Mesendoderm (in vitro differentiated cells): ENCODE measurements around the gene MMP23B. TPM values are rescaled to one million over a fixed set of nuclear protein-coding genes. Genes with fewer than 3 reads are reported as not detected.

Experiments
- DNase-seq: peaks from one replicate; pipeline ENCODE4 v3.0.0; 2013
- H2AK5ac ChIP-seq: 2 replicates; pipeline ENCODE4 v1.6.1; 2013; ENCODE audit warnings: low read length, inconsistent platforms
- H2BK120ac ChIP-seq: 2 replicates; pipeline ENCODE4 v1.6.1; 2013; ENCODE audit warnings: low read depth, mild to moderate bottlenecking, low read length, moderate library complexity, mixed read lengths
- H2BK15ac ChIP-seq: replicated peaks from 2 replicates; pipeline ENCODE4 v1.6.1; 2013; ENCODE audit warnings: low read depth, mild to moderate bottlenecking, moderate library complexity
- H2BK5ac ChIP-seq: 2 replicates; pipeline ENCODE4 v1.6.1; 2013; ENCODE audit warnings: low read length, inconsistent platforms
- H3K18ac ChIP-seq: 2 replicates; pipeline ENCODE4 v1.6.1; 2013; ENCODE audit warnings: mild to moderate bottlenecking, low read length, mixed read lengths
- H3K23ac ChIP-seq: one replicate; pipeline ENCODE4 v1.6.1; 2013; ENCODE audit warnings: low read length
- H3K27ac ChIP-seq: 2 replicates; pipeline ENCODE4 v1.5.1; 2013; ENCODE audit warnings: low read depth, mild to moderate bottlenecking, inconsistent platforms, low read length, moderate library complexity
- H3K27me3 ChIP-seq: 2 replicates; pipeline ENCODE4 v1.6.1; 2013; ENCODE audit warnings: low read length, control low read depth, mild to moderate bottlenecking, inconsistent platforms; ENCODE audit not compliant: insufficient read depth, poor library complexity
- H3K36me3 ChIP-seq: 2 replicates; pipeline ENCODE4 v1.6.1; 2013; ENCODE audit warnings: low read length, inconsistent platforms; ENCODE audit not compliant: control insufficient read depth, insufficient read depth
- H3K4ac ChIP-seq: one replicate; pipeline ENCODE4 v1.6.1; 2013; ENCODE audit warnings: low read depth, mild to moderate bottlenecking, low read length, moderate library complexity
- H3K4me1 ChIP-seq: 2 replicates; pipeline ENCODE4 v1.6.1; 2013; ENCODE audit warnings: low read depth, low read length, inconsistent platforms; ENCODE audit not compliant: control insufficient read depth
- H3K4me2 ChIP-seq: 2 replicates; pipeline ENCODE4 v1.6.1; 2013; ENCODE audit warnings: low read length
- H3K4me3 ChIP-seq: 2 replicates; pipeline ENCODE4 v1.5.1; 2013; ENCODE audit warnings: mild to moderate bottlenecking, low read length
- H3K56ac ChIP-seq: one replicate; pipeline ENCODE4 v1.6.1; 2013; ENCODE audit warnings: low read length
- H3K79me1 ChIP-seq: 2 replicates; pipeline ENCODE4 v1.6.1; 2013; ENCODE audit warnings: low read length, inconsistent platforms
- H3K79me2 ChIP-seq: 2 replicates; pipeline ENCODE4 v1.6.1; 2013; ENCODE audit warnings: mild to moderate bottlenecking, low read length; ENCODE audit not compliant: control insufficient read depth, insufficient read depth
- H3K9ac ChIP-seq: 2 replicates; pipeline ENCODE4 v1.6.1; 2013; ENCODE audit warnings: low read length, inconsistent platforms
- H4K5ac ChIP-seq: one replicate; pipeline ENCODE4 v1.6.1; 2013; ENCODE audit warnings: low read length
- H4K8ac ChIP-seq: one replicate; pipeline ENCODE4 v1.6.1; 2013; ENCODE audit warnings: low read depth, mild to moderate bottlenecking, control low read depth, low read length, moderate library complexity
- WGBS: extraction: QIAGEN DNeasy Blood & Tissue Kit; methylation state at CpG from one replicate; pipeline ENCODE4 v1.1.7; 2013; ENCODE audit warnings: low lambda C conversion rate, missing lambda C conversion rate; ENCODE audit not compliant: insufficient coverage; ENCODE audit errors: extremely low coverage; 5-methylcytosine and 5-hydroxymethylcytosine counted together
- polyA plus RNA-seq, 2 experiments: library from polyadenylated mRNA; stranded (reverse); fragments of 200-250 nt; gene quantifications; one replicate each; pipeline ENCODE4 v1.2.3, GENCODE V29; 2013

The MMP23B gene
- polyA plus RNA-seq (2013, experiment 1 of 2): 7.0 TPM
- 6.5 TPM for polyA plus RNA-seq (2013, experiment 2 of 2)

DNA sequence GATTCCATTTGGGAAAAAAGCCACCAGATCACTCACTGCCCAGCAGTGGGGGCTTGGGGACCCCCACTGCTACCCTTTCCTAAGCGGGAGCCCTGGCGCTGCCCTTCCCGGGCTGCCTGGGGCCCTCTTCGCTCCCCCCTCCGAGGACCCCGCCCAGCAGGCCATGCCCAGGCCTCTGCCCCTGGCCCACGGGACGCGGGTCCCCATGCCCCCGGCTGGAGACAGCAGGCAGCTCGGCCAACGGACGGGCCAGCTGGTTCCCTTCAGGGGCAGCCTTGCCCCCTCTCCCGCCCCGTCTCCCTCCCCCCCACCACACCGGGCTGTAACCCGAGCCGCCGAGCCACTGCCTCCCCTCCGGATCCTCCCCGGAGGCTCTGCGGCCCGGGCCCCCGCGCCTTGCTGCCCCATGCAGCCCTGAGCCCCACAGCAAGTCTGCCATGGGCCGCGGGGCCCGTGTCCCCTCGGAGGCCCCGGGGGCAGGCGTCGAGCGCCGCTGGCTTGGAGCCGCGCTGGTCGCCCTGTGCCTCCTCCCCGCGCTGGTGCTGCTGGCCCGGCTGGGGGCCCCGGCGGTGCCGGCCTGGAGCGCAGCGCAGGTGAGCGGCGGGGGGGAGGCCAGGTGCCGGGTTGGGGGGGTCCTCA, at the start of gene MMP23B:
TSS of gene MMP23B (plus strand) at position 392 of the 639 bp plus-strand sequence. CDS start at position 438, 46 bp downstream.
- H2BK15ac ChIP-seq: no peak within 1 kb of the TSS
- H3K9ac ChIP-seq: peak within 1 kb of the TSS; percentile 59
- H3K36me3 ChIP-seq: no peaks in the 10 kb centered on the region
- no peak within 1 kb of the TSS for H3K27ac ChIP-seq
- H3K23ac ChIP-seq: no peak within 1 kb of the TSS
- peak; percentile 54 for DNase-seq
- WGBS: no CpG with 5 or more reads among the region's 48 CpGs
- no peak within 1 kb of the TSS for H3K4me3 ChIP-seq
- no peak within 1 kb of the TSS for H2BK5ac ChIP-seq
- peak within 1 kb of the TSS; percentile 50 for H3K56ac ChIP-seq
- H3K79me2 ChIP-seq: no peaks in the 10 kb centered on the region
- H3K27me3 ChIP-seq: peaks cover 2% of the 10 kb centered on the region
- no peak within 1 kb of the TSS for H2BK120ac ChIP-seq
- no peaks in the 10 kb centered on the region for H3K4me1 ChIP-seq
- H4K5ac ChIP-seq: no peak within 1 kb of the TSS
- H3K4me2 ChIP-seq: no peak within 1 kb of the TSS
- H2AK5ac ChIP-seq: no peak within 1 kb of the TSS
- H3K18ac ChIP-seq: peak within 1 kb of the TSS; percentile 82
- no peaks in the 10 kb centered on the region for H3K79me1 ChIP-seq
- H3K4ac ChIP-seq: peak within 1 kb of the TSS; percentile 19
- no peak within 1 kb of the TSS for H4K8ac ChIP-seq

GRCh38 chr1:1582585-1583346, 49.2 kb upstream of the MMP23B start:
- no peaks in the 10 kb centered on the region for H3K79me2 ChIP-seq
- no peak overlapping the region for H3K18ac ChIP-seq
- no peaks in the 10 kb centered on the region for H3K4me1 ChIP-seq
- no peak overlapping the region for H3K9ac ChIP-seq
- H3K36me3 ChIP-seq: no peaks in the 10 kb centered on the region
- H3K27ac ChIP-seq: no peak overlapping the region
- H4K8ac ChIP-seq: no peak overlapping the region
- H3K56ac ChIP-seq: no peak overlapping the region
- no peak overlapping the region for H3K4ac ChIP-seq
- no peaks in the 10 kb centered on the region for H3K79me1 ChIP-seq
- no peak overlapping the region for H2AK5ac ChIP-seq
- H3K4me3 ChIP-seq: no peak overlapping the region
- H3K4me2 ChIP-seq: no peak overlapping the region
- no peak overlapping the region for H2BK5ac ChIP-seq
- H3K23ac ChIP-seq: no peak overlapping the region
- WGBS: no CpG with 5 or more reads among the region's 9 CpGs
- no peak overlapping the region for H2BK120ac ChIP-seq
- H4K5ac ChIP-seq: no peak overlapping the region
- H2BK15ac ChIP-seq: no peak overlapping the region
- no peaks in the 10 kb centered on the region for H3K27me3 ChIP-seq
- DNase-seq: no peak

- WGBS: no CpG with 5 or more reads among the region's 23 CpGs
- no peak overlapping the region for H3K9ac ChIP-seq
- DNase-seq: no peak
- no peaks in the 10 kb centered on the region for H3K4me1 ChIP-seq
- no peak overlapping the region for H2BK5ac ChIP-seq
- no peak overlapping the region for H3K27ac ChIP-seq
- no peak overlapping the region for H2BK120ac ChIP-seq
- no peak overlapping the region for H3K4me3 ChIP-seq
- no peak overlapping the region for H4K8ac ChIP-seq
- H3K56ac ChIP-seq: no peak overlapping the region
- H2AK5ac ChIP-seq: no peak overlapping the region
- no peaks in the 10 kb centered on the region for H3K27me3 ChIP-seq
- H3K4me2 ChIP-seq: no peak overlapping the region
- no peak overlapping the region for H3K4ac ChIP-seq
- no peaks in the 10 kb centered on the region for H3K36me3 ChIP-seq
- H3K79me2 ChIP-seq: no peaks in the 10 kb centered on the region
- no peak overlapping the region for H3K18ac ChIP-seq
- H2BK15ac ChIP-seq: no peak overlapping the region
- no peak overlapping the region for H4K5ac ChIP-seq
- H3K23ac ChIP-seq: no peak overlapping the region
- H3K79me1 ChIP-seq: no peaks in the 10 kb centered on the region
Measured at GRCh38 chr1:1583347-1584010, 48.5 kb upstream of the MMP23B start.

- H3K79me1 ChIP-seq: no peaks in the 10 kb centered on the region
- H3K18ac ChIP-seq: no peak overlapping the region
- H4K5ac ChIP-seq: no peak overlapping the region
- no peak overlapping the region for H3K56ac ChIP-seq
- H3K4me2 ChIP-seq: no peak overlapping the region
- H3K4me3 ChIP-seq: no peak overlapping the region
- H3K4me1 ChIP-seq: no peaks in the 10 kb centered on the region
- WGBS: no CpG with 5 or more reads among the region's 13 CpGs
- H4K8ac ChIP-seq: no peak overlapping the region
- no peaks in the 10 kb centered on the region for H3K36me3 ChIP-seq
- H2BK5ac ChIP-seq: no peak overlapping the region
- DNase-seq: peak; percentile 45
- H2BK120ac ChIP-seq: no peak overlapping the region
- H2AK5ac ChIP-seq: no peak overlapping the region
- H3K9ac ChIP-seq: no peak overlapping the region
- H2BK15ac ChIP-seq: no peak overlapping the region
- H3K79me2 ChIP-seq: no peaks in the 10 kb centered on the region
- no peaks in the 10 kb centered on the region for H3K27me3 ChIP-seq
- no peak overlapping the region for H3K4ac ChIP-seq
- no peak overlapping the region for H3K23ac ChIP-seq
- H3K27ac ChIP-seq: no peak overlapping the region
Measured at GRCh38 chr1:1591452-1591851, 40.5 kb upstream of the MMP23B start.

GRCh38 chr1:1593834-1594601, 38.0 kb upstream of the MMP23B start:
- Histone ChIP-seq H2AK5ac (no peak overlapping the region), H4K8ac (no peak overlapping the region), H3K4ac (no peak overlapping the region), H3K56ac (no peak overlapping the region), H3K4me3 (no peak overlapping the region), H3K27me3 (peaks cover 5% of the 10 kb centered on the region), H3K18ac (no peak overlapping the region), H2BK15ac (no peak overlapping the region), H3K27ac (no peak overlapping the region), H2BK5ac (no peak overlapping the region), H4K5ac (no peak overlapping the region), H3K4me1 (no peaks in the 10 kb centered on the region), H2BK120ac (no peak overlapping the region), H3K9ac (no peak overlapping the region), H3K79me2 (no peaks in the 10 kb centered on the region), H3K4me2 (no peak overlapping the region), H3K36me3 (no peaks in the 10 kb centered on the region), H3K79me1 (no peaks in the 10 kb centered on the region), H3K23ac (no peak overlapping the region)
- no CpG with 5 or more reads among the region's 24 CpGs for WGBS
- DNase-seq: no peak
